Thyroid gland (tissue), 4 donors: ENCODE measurements around the gene HSPA4.

ENCODE experiments used
- POLR2A ChIP-seq, 2 donors: fragments of 450-650 bp; IDR thresholded peaks; one replicate each; pipeline ENCODE4 v1.6.1; 2017; ENCODE audit warnings: antibody characterized with exemption in 2 of 2, mild to moderate bottlenecking in 2 of 2, moderate library complexity in 1 of 2
- TF ChIP-seq, protein P1 (sequence below), 6 experiments: fragments of 200-600 bp in 3 of 6; fragments of 450-650 bp in 3 of 6; sonication (generic) in 3 of 6; IDR thresholded peaks; one replicate each; pipeline ENCODE4 v1.5.1; 2016 to 2019; ENCODE audit warnings: antibody characterized with exemption in 6 of 6, mild to moderate bottlenecking in 2 of 6, inconsistent platforms in 1 of 6, moderate library complexity in 1 of 6

DNA sequence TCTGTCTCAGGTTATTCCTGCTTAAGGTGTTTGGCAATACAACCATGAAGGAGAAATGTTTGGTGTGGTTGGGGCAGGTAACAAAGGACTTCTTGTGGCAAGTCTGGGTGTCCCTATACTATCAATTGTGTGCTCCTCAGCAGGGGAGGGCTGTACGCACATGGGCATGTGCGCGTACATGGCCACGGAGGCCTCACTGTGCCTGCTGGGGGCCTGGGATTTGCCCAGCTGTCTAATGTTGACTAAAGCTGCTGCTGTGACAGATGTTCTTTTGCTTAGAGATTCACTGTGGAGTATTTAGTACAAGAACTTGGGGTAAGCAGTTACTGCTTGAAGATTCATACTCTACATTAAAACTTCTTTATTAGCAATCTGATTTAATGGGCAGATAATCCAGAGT is 97.5 kb downstream of the HSPA4 start:
- TF ChIP-seq, protein P1, sequence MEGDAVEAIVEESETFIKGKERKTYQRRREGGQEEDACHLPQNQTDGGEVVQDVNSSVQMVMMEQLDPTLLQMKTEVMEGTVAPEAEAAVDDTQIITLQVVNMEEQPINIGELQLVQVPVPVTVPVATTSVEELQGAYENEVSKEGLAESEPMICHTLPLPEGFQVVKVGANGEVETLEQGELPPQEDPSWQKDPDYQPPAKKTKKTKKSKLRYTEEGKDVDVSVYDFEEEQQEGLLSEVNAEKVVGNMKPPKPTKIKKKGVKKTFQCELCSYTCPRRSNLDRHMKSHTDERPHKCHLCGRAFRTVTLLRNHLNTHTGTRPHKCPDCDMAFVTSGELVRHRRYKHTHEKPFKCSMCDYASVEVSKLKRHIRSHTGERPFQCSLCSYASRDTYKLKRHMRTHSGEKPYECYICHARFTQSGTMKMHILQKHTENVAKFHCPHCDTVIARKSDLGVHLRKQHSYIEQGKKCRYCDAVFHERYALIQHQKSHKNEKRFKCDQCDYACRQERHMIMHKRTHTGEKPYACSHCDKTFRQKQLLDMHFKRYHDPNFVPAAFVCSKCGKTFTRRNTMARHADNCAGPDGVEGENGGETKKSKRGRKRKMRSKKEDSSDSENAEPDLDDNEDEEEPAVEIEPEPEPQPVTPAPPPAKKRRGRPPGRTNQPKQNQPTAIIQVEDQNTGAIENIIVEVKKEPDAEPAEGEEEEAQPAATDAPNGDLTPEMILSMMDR (IDR thresholded peaks at IDR 0.05), result no peak
- no peak for TF ChIP-seq POLR2A (IDR thresholded peaks at IDR 0.05)
